HG03571 (cell line): ENCODE measurements around the gene UGT1A4.

Experiments used
- ATAC-seq: cut with Tn5 transposase; IDR thresholded peaks from one replicate; pipeline ENCODE4 v1.9.1; 2021; ENCODE audit not compliant: unreplicated experiment

The UGT1A4 gene

GRCh38 chr2:233807966-233808935 is 89.7 kb downstream of the UGT1A4 start:
- ATAC-seq: no peak

GRCh38 chr2:233810385-233810784 is 91.8 kb downstream of the UGT1A4 start:
- ATAC-seq: no peak

- no peak for ATAC-seq
Observed at GRCh38 chr2:233811087-233811486, 92.6 kb downstream of the UGT1A4 start.

GRCh38 chr2:233811732-233812131 is 93.2 kb downstream of the UGT1A4 start:
- ATAC-seq: no peak

GRCh38 chr2:233813236-233814055 is 94.9 kb downstream of the UGT1A4 start:
- no peak for ATAC-seq

GRCh38 chr2:233814056-233814835 is 95.7 kb downstream of the UGT1A4 start:
- ATAC-seq: no peak

- ATAC-seq: no peak
Observed at GRCh38 chr2:233815861-233816260, 97.3 kb downstream of the UGT1A4 start.

- ATAC-seq: no peak
Observed at GRCh38 chr2:233816334-233816733, 97.8 kb downstream of the UGT1A4 start.

- no peak for ATAC-seq
Observed at GRCh38 chr2:233816771-233817170, 98.2 kb downstream of the UGT1A4 start.

GRCh38 chr2:233817361-233817911 is 98.9 kb downstream of the UGT1A4 start:
- ATAC-seq: no peak

- no peak for ATAC-seq
Observed at GRCh38 chr2:233817995-233818638, 99.6 kb downstream of the UGT1A4 start.

- no peak for ATAC-seq
Observed at GRCh38 chr2:233818639-233819621, 100.4 kb downstream of the UGT1A4 start.

- no peak for ATAC-seq
Observed at GRCh38 chr2:233819884-233820773, 101.6 kb downstream of the UGT1A4 start.

- ATAC-seq: no peak
Observed at GRCh38 chr2:233820774-233821105, 102.2 kb downstream of the UGT1A4 start.

- no peak for ATAC-seq
Observed at GRCh38 chr2:233821196-233821595, 102.7 kb downstream of the UGT1A4 start.

- ATAC-seq: no peak
Observed at GRCh38 chr2:233821709-233822100, 103.2 kb downstream of the UGT1A4 start.

GRCh38 chr2:233822101-233822771 is 103.7 kb downstream of the UGT1A4 start:
- ATAC-seq: no peak
